HL-60/S4 treated with phorbol 12-myristate 13-acetate at 8.2 ng/mL for 4 days and 3 days (cell line): Measurements from ENCODE around the gene MAD2L2.

Experiments used
- in situ Hi-C: fragments of 300-500 bp; cut with MboI; formaldehyde crosslinking; loops from 2 replicates; pipeline ENCODE4 v1.15.0; 2022; ENCODE audit warnings: low sequenced_read_pairs

Gene MAD2L2

DNA sequence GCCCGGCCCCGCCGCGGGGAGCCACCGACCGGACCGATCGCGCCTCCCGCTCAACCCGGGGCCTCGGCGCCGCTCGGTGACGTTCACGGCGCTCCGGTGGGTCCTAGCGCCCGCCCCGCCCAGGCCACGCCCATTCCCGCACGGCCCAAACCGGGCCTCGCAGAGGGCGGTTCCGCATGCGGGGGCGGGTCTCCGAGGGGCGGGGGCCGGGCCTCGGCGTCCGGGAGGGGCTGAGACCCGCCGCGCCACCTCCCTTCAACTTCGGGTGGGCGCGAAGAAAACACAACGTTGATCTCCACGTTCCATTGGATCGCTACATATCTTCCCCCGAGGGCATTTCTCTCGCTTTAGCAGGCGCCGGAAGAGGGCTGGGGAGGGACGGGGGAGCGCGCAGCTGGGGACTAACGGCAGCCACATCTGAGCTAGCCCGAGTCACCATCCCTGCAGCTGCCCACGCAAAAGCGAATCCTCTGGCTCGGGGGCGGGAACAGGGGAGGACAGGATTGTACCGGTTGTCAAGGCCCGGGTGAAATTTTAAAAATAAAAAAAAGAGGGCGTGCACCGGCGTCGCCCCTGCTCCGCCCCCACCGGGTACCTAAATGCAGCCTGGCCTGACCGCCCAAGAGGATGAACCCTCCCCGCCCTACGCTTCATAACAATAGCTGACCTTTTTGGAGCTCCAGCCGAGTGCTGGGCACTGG lies at the start of gene MAD2L2:
TSS of gene MAD2L2 (minus strand) at position 78 of the 701 bp plus-strand sequence. CDS start 547 bp downstream, outside the sequence.
- in situ Hi-C loops, result no loop called here

- in situ Hi-C loops, result no loop called here
Measured at GRCh38 chr1:11730429-11730891, 49.5 kb upstream of the MAD2L2 start.

DNA sequence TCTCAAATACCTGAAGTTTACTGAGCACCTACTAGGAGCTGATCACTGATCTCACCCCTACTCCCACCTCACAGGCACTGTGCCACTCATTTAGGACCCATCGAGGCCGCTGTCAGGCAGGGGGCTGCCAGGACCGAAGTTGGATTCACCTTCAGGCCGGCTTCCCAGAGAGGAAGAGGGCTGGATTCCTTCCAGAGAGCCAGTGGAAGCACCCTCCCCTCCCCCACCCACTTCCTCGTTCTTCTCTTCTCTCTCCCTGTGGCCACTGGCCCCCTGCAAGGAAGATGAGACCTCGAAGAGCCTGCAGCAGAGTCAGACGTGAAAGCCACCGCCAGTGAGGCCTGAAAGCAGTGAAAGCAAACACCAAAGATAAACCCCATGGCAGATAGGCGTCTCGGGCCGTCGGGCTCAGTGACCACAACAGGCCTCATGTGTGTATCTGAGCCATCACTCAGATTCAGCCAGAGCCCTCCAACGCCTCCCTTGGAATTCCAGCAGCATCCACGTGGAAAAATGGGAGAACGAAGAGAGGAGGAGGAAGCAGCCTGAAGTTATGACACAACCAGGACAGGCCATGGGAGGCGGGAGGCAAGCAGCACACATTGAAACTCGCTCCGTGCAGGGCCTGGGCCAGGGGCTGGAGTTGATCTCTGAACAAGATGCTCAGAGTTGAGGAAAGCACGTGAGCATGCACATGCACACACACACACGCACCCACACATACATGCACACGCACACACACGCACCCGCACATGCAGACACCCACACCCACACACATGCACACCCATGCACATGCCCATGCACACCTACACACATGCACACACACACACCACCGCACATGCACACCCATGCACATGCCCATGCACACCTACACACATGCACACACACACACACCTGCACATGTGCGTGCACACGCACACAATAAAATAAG lies 48.8 kb upstream of the MAD2L2 start:
- in situ Hi-C loops, result no loop called here

DNA sequence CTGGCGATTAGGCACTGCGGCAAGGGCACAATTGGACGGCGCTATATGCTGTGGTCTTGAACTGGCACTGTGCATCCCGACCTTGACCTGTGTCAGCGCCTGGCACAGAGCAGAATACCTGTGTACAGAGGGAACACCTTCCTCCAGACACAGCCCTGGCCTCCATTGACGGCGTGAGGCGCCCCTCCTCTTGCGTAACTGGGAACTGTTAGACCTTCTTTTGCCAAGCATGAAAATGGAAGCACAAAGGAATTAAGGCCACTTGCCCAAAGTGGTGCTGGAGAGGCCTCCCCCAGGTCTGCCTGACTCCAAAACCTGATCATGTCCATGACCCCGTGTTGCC lies 48.2 kb upstream of the MAD2L2 start:
- in situ Hi-C loops, result no loop called here

DNA sequence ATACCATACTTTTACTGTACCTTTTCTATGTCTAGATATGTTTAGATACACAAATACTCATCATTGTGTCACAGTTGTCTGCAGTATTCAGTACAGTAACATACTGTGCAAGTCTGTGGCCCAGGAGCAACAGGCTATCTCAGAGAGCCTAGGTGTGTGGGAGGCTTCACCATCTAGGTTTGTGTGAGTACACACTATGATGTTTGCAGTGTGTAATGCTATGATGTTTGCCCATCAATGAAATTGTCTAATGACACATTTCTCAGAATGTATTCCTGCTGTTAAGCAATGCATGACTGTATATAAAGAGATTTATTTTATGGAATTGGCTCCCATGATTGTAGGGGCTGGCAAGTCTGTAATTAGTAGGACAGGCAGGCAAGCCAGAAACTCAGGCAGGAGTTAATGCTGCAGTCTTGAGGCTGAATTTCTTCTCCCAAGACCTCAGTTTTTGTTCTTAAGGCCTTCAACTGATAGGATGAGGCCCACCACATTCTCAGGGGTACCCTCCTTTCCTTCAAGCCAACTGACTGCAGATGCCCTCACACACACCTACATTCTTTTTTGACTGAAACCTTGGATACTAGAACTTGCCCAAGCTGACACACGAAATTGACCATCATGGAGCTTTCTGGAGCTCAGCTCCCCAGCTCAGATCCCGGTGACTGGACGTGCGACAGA lies 47.3 kb upstream of the MAD2L2 start:
- in situ Hi-C loops, result no loop called here

DNA sequence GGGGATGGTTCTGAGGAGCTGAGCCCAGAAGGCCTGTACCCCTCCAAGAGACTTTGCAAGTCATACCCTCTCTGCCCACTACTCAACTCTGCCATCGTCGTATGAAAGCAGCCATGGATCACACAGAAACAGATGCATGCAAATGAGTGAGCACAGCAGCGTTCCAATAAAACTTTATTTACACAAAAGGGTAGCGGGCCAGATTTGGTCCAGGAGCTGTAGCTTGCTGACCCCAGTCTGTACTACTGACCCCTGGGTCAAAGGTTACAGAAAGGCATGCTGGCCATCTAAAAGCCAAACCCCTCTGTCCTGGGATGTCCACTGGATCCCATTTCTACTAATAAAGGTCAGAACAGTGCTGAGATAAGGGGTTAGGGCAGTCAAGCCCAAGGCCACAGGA lies 46.2 kb upstream of the MAD2L2 start:
- in situ Hi-C loops, result no loop called here

DNA sequence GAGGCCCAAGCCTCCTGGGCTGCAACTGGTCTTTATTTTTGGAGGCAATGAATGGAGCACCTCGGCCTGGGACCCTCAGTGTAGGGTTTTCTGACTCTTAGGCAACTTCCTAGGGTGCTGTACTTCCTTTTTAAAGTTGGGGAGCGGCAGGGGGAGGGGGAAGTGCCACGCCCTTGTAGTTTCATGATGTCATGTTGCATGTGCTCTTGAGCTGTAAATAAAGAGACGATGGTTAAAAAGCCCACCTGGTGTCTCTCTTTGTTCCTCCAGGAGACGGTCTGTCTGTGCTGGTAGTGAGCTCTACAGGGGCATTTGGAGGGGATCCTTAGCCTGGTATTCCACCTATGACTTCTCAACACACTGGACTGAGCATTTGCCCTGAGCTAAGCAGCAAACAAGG lies 44.7 kb upstream of the MAD2L2 start:
- in situ Hi-C loops, result no loop called here

DNA sequence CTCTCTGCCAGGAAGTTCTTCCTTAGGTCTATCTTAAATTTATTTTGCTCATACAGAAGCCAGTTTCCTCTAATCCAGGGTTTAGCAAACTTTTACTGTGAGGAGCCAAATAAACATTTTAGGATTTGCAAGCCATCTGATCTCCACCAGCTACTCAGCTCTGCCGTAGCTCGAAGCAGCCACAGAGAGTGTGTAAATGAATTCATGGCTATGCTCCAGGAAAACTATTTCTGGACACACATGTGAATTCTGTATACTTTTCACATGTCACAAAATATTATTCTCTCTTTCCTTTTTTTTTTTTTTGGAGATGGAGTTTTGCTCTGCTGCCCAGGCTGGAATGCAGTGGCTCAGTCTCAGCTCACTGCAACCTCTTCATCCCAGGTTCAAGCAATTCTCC lies 41.6 kb upstream of the MAD2L2 start:
- in situ Hi-C loops, result no loop called here

DNA sequence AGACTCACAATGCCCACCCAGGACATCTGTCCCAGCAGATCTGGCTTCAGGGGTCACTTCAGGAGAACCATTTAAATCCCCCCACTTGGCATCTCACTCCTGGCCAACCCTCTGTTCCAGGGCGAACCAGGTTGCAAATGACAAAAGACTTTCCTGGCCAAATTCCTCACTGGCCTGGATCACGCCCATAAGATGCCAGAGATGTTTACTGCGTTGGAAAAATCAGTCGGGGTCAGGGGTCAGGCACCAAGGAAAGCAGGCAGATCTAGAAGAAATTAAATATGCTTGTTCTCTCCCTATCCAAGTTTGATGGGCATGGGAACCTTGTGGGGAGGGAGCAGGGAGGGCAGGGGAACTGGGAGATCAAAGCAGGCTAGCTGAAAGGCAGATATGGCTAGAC lies 40.4 kb upstream of the MAD2L2 start:
- in situ Hi-C loops, result no loop called here

GRCh38 chr1:11720525-11720924 lies 39.6 kb upstream of the MAD2L2 start:
- in situ Hi-C loops, result no loop called here

DNA sequence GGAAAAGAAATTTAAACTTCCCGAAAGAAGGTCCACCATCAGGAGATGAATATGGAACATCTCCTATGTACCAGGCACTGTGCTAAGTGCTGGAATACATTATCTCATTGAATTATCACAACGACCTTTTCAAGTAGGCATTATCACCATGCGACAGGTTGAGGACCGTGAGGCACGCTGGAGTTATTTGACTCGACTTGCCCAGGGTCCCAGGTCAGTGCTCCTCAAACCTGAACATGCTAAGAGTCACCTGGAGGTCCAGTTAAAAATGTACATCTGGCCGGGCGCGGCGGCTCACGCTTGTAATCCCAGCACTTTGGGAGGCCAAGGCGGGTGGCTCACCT lies 39.1 kb upstream of the MAD2L2 start:
- in situ Hi-C loops, result no loop called here

- in situ Hi-C loops, result no loop called here
Measured at GRCh38 chr1:11719313-11720032, 38.5 kb upstream of the MAD2L2 start.

- in situ Hi-C loops, result no loop called here
Measured at GRCh38 chr1:11714831-11715575, 34.1 kb upstream of the MAD2L2 start.

DNA sequence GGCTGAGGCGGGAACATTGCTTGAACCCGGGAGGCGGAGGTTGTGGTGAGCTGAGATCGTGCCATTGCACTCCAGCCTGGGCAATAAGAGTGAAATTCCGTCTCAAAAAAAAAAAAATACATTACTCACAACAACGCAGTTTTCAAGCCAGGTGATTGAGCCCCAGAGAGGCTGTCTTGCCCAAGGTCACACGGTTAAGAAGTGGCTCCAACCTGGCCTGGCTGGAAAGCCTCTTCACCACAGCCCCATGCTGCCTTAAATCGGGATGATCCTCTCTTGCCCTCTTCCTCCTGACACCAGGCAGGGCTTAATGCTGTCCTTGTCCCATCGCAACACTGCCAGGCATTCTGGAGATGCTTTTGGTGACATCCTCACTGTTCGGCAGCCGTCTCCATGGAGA lies 32.1 kb upstream of the MAD2L2 start:
- in situ Hi-C loops, result no loop called here

GRCh38 chr1:11712285-11712684 lies 31.3 kb upstream of the MAD2L2 start:
- in situ Hi-C loops, result no loop called here

- in situ Hi-C loops, result no loop called here
Measured at GRCh38 chr1:11711490-11711889, 30.5 kb upstream of the MAD2L2 start.

- in situ Hi-C loops, result no loop called here
Measured at GRCh38 chr1:11708554-11709350, 27.8 kb upstream of the MAD2L2 start.

DNA sequence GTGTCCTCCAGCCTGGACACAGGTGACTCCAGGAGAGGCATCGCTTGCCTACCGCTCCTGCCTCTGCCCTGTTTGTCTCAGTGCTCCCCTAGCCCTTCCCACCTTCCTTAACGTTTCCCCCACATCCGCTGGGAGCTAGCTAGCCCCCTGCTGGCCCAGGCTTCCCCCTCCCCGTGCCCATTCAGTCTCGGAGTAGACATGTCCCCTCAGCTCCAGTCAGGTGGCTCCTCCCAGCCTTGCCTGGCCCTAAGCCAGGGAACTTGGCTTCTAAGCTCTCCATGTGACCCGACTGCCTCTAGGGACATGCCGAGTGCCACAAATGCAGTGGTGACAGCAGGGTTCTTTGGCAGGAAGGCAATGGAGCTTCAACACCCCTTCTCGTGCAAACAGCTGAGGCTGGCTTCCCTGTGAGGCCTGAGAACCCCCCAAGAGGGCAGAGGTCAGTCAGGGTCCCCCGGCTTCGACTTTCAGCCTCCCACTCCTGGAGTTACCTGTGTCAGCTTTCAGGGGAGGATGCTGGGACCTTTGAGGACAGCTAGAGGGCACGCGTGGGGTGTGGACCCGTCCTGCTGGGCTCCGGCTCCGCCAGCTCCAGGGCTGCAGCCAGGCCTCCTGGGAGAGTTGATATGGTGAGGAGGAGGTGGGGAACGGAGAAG lies 26.8 kb upstream of the MAD2L2 start:
- in situ Hi-C loops, result no loop called here

- in situ Hi-C loops, result no loop called here
Measured at GRCh38 chr1:11706292-11706691, 25.3 kb upstream of the MAD2L2 start.
